Fibroblast of villous mesenchyme (primary cell): ENCODE results near the gene ADCY6. TPM values are rescaled to one million over a fixed set of nuclear protein-coding genes. Genes with fewer than 3 reads are reported as not detected.

ENCODE experiments used
- DNase-seq: peaks from one replicate; pipeline ENCODE4 v3.0.0-alpha.2; 2010; ENCODE audit warnings: low read depth
- H3K4me3 ChIP-seq: 2 replicates; pipeline ENCODE4 v1.5.1; 2011; ENCODE audit warnings: low read depth, mild to moderate bottlenecking, low read length
- CTCF ChIP-seq: IDR thresholded peaks from 2 replicates; pipeline ENCODE4 v1.5.1; 2012; ENCODE audit warnings: low read depth, mild to moderate bottlenecking, low read length; ENCODE audit not compliant: insufficient read depth
- total RNA-seq: library from RNA; depleted of rRNA; stranded (reverse); fragments of >200 nt; gene quantifications from 2 replicates; pipeline ENCODE4 v1.2.3, GENCODE V29; 2012

ADCY6 gene
- total RNA-seq, 1 donor: 47.1 TPM

DNA sequence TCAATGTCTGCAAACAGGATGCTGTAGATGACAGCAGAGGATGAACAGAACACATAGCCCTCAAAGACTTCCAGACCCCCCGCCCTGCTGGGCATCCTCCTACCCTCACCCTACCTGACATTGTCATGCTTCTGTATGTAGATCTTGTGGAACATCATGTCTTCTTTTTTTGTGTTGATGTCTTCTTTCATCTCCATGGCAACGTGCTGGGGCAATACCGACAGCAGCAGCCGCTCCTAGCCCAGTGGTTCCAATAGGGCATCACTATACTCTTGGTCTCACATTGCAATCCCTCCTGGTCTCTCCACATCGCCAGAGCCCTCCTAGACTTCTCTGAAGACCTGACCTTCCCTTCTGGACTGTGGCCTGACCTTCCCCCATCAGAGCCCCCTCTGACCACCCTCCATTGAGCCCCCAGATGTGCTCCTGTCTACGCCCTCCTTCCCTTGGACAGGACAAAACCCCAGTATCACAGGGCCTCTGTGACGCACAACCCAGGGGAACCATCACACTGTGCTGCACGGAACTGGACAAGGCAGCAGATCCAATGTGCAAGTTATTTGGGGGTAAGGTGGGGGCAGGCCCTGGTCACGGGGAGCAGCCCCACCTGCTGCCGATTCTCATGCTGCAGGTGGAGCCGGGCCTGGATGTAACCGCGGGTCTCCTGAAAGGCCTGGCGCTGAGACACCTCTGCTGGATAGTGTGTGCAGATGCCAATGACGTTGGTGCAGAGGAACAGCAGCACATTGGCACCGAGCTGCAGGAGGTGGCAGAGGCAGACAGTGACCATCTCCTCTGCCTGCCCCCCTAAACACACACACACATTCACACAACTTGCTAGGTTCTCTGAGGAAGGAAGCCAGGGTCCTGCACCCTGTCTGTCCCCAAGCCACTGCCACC, 11.1 kb downstream of the ADCY6 start:
- no peak for TF ChIP-seq CTCF
- no peak for DNase-seq
- H3K4me3 ChIP-seq: no peak overlapping the region

GRCh38 chr12:48776956-48777355, 11.9 kb downstream of the ADCY6 start:
- H3K4me3 ChIP-seq: no peak overlapping the region
- no peak for TF ChIP-seq CTCF
- no peak for DNase-seq

DNA sequence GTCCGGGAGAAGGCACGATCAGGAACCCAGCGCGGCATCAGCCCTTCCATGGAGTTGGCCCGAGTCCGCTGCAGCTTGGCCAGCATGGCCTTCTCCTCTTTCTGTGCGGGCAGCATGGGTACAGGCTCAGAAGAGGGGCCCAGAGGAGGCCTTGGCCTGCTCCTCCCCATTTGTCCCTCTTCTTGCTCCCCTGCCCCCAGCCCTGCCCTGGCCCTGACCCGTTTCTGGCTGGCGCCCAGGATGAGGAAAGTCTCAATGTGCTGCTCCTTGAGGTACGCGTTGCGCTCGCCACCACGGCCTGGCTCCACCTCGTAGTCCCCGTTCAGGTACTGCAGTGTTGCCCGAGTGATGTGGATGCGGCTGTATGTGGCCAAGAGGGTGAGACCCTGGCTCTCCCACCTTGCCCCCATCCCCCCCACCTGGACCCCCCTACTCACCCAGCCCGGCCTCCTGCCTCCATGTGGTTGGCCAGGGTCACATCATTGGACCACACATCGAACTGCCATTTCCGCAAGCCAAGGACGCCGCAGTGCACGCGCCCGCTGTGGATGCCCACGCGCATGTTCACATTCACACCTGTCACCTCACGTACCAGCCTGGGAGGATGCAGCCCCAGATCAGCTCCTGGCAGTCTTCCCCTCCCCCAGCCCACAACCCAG, 12.8 kb downstream of the ADCY6 start:
- no peak for TF ChIP-seq CTCF
- no peak for DNase-seq
- no peak overlapping the region for H3K4me3 ChIP-seq

GRCh38 chr12:48775299-48775698, 13.6 kb downstream of the ADCY6 start:
- no peak for TF ChIP-seq CTCF
- DNase-seq: no peak
- H3K4me3 ChIP-seq: no peak overlapping the region

DNA sequence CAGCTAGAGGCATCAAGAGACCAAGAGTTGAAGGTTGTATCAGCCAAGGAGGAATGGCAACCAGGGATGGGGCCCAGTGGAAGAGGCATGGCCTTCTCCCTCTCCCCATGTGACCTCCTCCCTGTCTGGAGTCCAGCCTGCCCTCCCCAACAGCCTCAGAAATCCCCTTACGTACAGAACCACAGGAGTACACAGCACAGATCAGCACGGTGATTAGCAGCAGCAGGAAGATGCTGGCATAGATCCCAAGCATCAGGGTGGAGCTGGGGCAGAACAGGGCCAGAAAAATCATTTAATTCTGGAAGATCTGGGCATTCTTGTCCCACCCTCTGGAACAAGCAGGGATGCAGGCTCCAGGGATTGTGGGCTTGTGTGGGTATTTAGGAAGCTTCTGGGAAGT, 14.4 kb downstream of the ADCY6 start:
- TF ChIP-seq CTCF: no peak
- no peak overlapping the region for H3K4me3 ChIP-seq
- DNase-seq: no peak

- TF ChIP-seq CTCF: no peak
- DNase-seq: no peak
- H3K4me3 ChIP-seq: no peak overlapping the region
Measured at GRCh38 chr12:48773686-48774085, 15.2 kb downstream of the ADCY6 start.
